Measurements from ENCODE around the gene AUTS2. TPM values are rescaled to one million over a fixed set of nuclear protein-coding genes. Genes with fewer than 3 reads are reported as not detected.

The AUTS2 gene
- total RNA-seq, 1 experiment from 2014 or later: 256 TPM

DNA sequence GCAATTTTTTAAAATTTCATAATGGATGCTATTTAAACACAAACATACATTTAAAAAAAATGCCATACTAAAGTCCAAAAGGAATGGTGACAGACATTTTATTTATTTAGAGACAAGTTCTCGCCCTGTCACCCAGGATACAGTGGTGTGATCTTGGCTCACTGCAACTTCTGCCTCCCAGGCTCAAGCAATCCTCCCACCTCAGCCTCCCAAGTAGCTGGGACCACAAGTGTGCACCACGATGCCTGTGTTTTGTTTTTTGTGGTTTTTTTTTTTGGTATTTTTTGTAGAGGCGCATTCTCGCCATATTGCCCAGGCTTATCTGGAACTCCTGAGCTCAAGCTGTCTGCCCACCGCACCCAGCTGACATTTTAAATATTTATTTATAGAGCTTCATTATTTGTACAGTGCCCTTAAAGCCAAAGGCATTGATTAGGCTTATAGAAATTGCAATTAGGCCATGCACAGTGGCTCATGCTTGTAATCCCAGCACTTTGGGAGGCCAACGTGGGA is 703.5 kb downstream of the AUTS2 start:
- Histone ChIP-seq H4K5ac (ENCODE audit: insufficient read length, low read depth, low read length) (no peak overlapping the region), H2BK12ac (ENCODE audit: insufficient read length, low read depth, low read length) (no peak overlapping the region), H3K18ac (ENCODE audit: insufficient read length, low read depth, low read length) (no peak overlapping the region), H3K9me3 (ENCODE audit: control insufficient read depth, low read depth, low read length) (no peaks in the 10 kb centered on the region), H2AFZ (ENCODE audit: low read length) (no peak overlapping the region), H3T11ph (ENCODE audit: low read length) (no peak overlapping the region), H2AK5ac (ENCODE audit: insufficient read length, low read length) (no peak overlapping the region), H3K79me2 (ENCODE audit: insufficient read depth, low read length) (no peaks in the 10 kb centered on the region), H3K27me3 (ENCODE audit: insufficient read depth, low read length) (no peaks in the 10 kb centered on the region; the same call in 1 of the 2 replicates), H3K23me2 (ENCODE audit: insufficient read length, low read depth, low read length, poor library complexity, severe bottlenecking) (no peaks in the 10 kb centered on the region), H4K20me1 (ENCODE audit: control insufficient read depth, insufficient read depth, insufficient read length) (no peaks in the 10 kb centered on the region), H4K8ac (replicated peaks; ENCODE audit: insufficient read length, low read depth, low read length) (no peak overlapping the region), H3K14ac (ENCODE audit: insufficient read depth, low read length) (no peak overlapping the region), H3K9ac (ENCODE audit: extremely low read depth, insufficient read length, low read length) (no peak overlapping the region), H2BK15ac (ENCODE audit: low read depth, low read length) (no peak overlapping the region), H3K79me1 (ENCODE audit: insufficient read depth, low read depth, low read length, poor library complexity, severe bottlenecking) (no peaks in the 10 kb centered on the region), H3K23ac (ENCODE audit: insufficient read length, low read depth, low read length) (no peak overlapping the region), H3K27ac (ENCODE audit: insufficient read length, low read depth, low read length) (no peak overlapping the region), H2BK5ac (ENCODE audit: insufficient read length, low read length) (no peak overlapping the region), H2BK20ac (ENCODE audit: low read depth, low read length, poor library complexity, severe bottlenecking) (no peak overlapping the region), H4K91ac (ENCODE audit: insufficient read length, low read depth, low read length) (no peak overlapping the region), H3K4ac (ENCODE audit: low read depth, low read length) (no peak overlapping the region), H3K4me2 (ENCODE audit: insufficient read depth, insufficient read length, low read length) (no peak overlapping the region), H2BK120ac (ENCODE audit: low read depth, low read length, poor library complexity, severe bottlenecking) (no peak overlapping the region), H3K56ac (ENCODE audit: insufficient read length, low read depth, low read length) (no peak overlapping the region), H3K4me1 (ENCODE audit: insufficient read depth, low read length) (no peaks in the 10 kb centered on the region)
- DNase-seq: no peak
- Mint-ChIP-seq H3K27me3 (ENCODE audit: low read depth) (no peaks in the 10 kb centered on the region; the same call in 1 of the 2 replicates), H3K36me3 (ENCODE audit: insufficient read depth in 1 of 3, low read depth in 3 of 3) (peaks cover 0 to 7% (median 0%) of the 10 kb centered on the region in 3 experiments; a peak in 1 of 7 replicates), H3K4me1 (peaks cover 0 to 2% of the 10 kb centered on the region in 2 experiments; a peak in 1 of 4 replicates), H3K27ac (no peak overlapping the region), H3K4me3 (no peak overlapping the region), H3K9me3 (peaks cover 0 to 3% of the 10 kb centered on the region in 2 experiments; a peak in 1 of 5 replicates)
- WGBS (ENCODE audit: extremely low coverage, insufficient read length, low lambda C conversion rate): no CpG with 5 or more reads among the region's 6 CpGs
- no peak for TF ChIP-seq CTCF (conservative IDR thresholded peaks at IDR 0.05)

All from H9 (cell line).